GM18951 (cell line): Measurements from ENCODE around the gene NLRP3.

Source experiments
- POLR2A ChIP-seq: IDR thresholded peaks from 4 replicates; pipeline ENCODE4 v1.6.1; 2011; ENCODE audit warnings: mild to moderate bottlenecking; ENCODE audit not compliant: insufficient read length, insufficient read depth; ENCODE audit errors: extremely low read depth
- in situ Hi-C: fragments of 300-500 bp; cut with MboI; formaldehyde crosslinking; loops from one replicate; pipeline ENCODE4 v1.12.0; 2022; ENCODE audit warnings: low sequenced_read_pairs, mixed read lengths, inconsistent platforms; ENCODE audit not compliant: unreplicated experiment

Gene NLRP3

GRCh38 chr1:247378334-247379073, 37.5 kb upstream of the NLRP3 start:
- no peak for TF ChIP-seq POLR2A
- in situ Hi-C loops = loop anchor here (25.0 kb wide), 1 partner anchor 209 kb away; the partner anchor contains the start of gene OR2G2

DNA sequence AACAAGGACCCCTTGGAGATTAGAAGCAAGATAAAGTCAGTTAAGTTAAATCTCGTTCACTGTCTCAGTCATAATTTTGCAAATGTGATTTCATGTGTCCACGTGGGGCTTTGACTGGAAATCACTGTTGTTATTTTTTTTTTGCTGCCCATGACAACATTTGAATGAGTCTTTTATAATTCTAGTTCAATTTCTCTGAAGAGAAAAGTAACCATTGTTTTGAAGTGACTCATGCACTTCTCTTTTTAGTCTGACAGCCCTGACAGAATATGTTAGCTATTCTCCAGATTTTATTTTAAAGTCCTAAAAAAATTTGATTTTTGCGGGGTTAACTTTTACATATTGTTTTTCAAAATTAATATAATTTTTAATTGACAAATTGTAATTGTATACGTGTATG, 30.7 kb upstream of the NLRP3 start:
- in situ Hi-C loops = loop anchor here (25.0 kb wide), 1 partner anchor 202 kb away; the partner anchor contains the start of gene OR2G2
- no peak for TF ChIP-seq POLR2A

GRCh38 chr1:247386217-247386616, 29.8 kb upstream of the NLRP3 start:
- no peak for TF ChIP-seq POLR2A
- in situ Hi-C loops = loop anchor here (25.0 kb wide), 1 partner anchor 201 kb away; the partner anchor contains the start of gene OR2G2

DNA sequence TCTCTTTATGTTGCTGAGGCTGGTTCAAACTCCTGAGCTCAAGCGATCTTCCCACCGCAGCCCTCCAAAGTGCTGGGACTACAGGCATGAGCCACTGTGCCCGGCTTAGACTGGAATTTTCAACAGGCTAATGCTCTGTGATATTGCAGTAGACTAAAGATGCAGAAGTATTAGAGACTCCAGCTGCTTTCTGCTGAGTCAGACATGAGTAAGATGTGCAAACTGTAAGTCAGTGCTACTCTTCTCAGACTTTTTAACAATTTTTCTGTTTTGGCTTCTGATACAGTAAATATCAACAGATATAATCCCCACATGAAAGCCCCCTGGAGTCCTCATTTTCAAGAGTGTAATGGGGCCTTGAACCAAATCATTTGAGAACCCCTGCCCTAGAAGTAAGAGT, 29.3 kb upstream of the NLRP3 start:
- in situ Hi-C loops = loop anchor here (25.0 kb wide), 1 partner anchor 201 kb away; the partner anchor contains the start of gene OR2G2
- no peak for TF ChIP-seq POLR2A

DNA sequence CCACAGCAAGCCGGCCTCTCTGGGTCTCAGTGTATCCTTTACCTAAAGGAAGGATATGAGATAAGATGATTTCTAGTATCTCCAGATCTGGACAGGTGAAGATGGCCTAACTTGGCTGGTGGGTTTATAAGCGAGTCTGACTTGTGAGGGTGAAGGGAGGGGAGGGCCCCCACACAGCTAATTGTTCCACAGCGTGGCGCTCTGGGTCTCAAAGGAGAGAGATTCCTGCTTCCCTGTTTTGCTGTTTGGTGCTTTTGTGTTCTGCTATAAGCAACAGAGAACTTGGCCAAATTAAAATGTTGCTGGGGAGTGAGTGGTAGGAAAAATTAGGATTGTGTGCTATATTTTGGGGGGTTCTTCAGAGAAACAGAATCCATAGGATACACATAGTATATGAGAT, 28.9 kb upstream of the NLRP3 start:
- no peak for TF ChIP-seq POLR2A
- in situ Hi-C loops = loop anchor here (25.0 kb wide), 1 partner anchor 200 kb away; the partner anchor contains the start of gene OR2G2

DNA sequence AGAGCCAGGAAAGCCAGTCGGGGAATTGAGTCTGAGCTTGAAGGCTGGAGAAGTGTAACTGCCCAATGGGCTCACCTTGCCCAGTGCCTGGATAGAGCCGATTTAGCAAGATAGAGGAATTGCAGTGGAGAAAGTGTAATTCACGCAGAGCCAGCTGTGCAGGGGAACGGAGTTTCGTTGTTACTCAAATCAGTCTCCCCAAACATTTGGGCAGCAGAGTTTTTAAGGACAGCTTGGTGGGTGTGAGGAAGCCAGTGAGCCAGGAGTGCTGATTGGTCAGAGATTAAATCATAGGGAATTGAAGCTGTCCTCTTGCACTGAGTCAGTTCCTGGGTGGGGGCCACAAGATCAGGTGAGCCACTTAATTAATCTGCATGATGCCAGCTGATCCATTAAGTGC, 28.4 kb upstream of the NLRP3 start:
- in situ Hi-C loops = loop anchor here (25.0 kb wide), 1 partner anchor 200 kb away; the partner anchor contains the start of gene OR2G2
- TF ChIP-seq POLR2A = no peak

GRCh38 chr1:247390116-247390791, 25.7 kb upstream of the NLRP3 start:
- TF ChIP-seq POLR2A = no peak
- in situ Hi-C loops = loop anchor here (25.0 kb wide), 1 partner anchor 197 kb away; the partner anchor contains the start of gene OR2G2

DNA sequence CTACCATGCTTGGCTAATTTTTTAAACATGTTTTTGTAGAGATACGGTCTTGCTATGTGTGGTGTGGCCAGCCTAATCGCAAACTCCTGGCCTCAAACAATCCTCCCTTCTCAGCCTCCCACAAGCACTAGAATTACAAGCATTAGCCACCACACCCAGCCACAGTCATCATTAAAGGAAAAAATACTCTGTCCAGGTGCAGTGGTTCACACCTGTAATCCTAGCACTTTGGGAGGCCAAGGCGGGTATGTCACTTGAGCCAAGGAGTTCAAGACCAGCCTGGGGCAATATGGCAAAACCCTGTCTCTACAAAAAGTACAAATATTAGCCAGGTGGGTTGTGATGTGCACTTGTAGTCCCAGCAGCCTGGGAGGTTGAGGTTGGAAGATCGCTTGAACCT, 25.0 kb upstream of the NLRP3 start:
- no peak for TF ChIP-seq POLR2A
- in situ Hi-C loops = loop anchor here (25.0 kb wide), 1 partner anchor 196 kb away; the partner anchor contains the start of gene OR2G2

DNA sequence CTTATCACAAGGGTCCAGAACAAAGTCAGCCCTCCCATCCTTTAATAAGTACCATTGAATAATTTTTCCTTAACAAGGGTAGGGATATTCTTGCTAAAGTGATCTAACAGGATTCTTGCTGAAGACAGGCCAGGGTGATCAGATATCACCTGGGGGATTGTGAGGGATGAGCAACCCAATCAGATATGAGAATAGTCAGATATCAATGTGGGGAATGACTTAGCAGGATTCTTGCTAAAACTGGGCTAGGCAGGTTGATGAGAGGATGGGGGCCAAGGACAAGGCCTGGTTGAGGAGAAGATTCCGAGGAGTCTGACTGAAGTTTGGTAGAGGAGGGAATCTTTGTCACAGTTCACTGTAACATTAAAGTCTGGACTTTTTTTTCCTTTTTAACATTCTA, 23.9 kb upstream of the NLRP3 start:
- in situ Hi-C loops = loop anchor here (25.0 kb wide), 1 partner anchor 195 kb away; the partner anchor contains the start of gene OR2G2

DNA sequence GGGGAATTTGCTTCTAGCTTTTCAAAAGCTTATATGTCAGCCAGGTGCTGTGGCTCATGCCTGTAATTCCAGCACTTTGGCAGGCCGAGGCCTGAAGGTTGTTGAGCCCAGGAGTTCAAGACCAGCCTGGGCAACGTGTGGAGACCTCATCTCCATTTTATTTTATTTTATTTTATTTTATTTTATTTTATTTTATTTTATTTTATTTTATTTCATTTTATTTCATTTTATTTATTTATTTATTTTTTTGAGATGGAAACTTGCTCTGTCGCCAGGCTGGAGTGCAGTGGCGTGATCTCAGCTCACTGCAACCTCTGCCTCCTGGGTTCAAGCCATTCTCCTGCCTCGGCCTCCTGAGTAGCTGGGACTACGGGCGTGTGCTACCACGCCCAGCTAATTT, 20.9 kb upstream of the NLRP3 start:
- in situ Hi-C loops = loop anchor here (25.0 kb wide), 1 partner anchor 192 kb away; the partner anchor contains the start of gene OR2G2

More for the DNA sequence above, 23.9 kb upstream of the NLRP3 start:
- no peak for TF ChIP-seq POLR2A

DNA sequence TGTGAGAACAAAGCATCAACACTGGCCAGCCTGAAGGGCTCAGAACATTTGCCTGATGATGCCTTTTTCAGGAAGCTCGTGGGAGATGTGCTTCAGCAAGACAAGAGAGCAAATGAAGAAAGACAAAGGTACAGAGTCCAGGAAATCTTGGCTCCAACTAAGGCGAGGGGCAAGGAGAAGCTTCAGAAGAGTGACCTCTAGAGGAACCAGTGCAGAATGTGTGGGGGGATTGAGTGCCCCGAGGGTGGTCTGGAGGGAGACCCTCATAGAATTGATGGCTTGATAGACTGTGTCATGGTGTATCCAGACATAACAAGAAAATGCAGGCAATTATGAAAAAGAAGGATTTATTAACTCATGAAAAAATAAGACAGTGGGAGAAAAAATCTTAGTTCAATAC, 15.3 kb upstream of the NLRP3 start:
- TF ChIP-seq POLR2A = no peak
- in situ Hi-C loops = no loop called here

DNA sequence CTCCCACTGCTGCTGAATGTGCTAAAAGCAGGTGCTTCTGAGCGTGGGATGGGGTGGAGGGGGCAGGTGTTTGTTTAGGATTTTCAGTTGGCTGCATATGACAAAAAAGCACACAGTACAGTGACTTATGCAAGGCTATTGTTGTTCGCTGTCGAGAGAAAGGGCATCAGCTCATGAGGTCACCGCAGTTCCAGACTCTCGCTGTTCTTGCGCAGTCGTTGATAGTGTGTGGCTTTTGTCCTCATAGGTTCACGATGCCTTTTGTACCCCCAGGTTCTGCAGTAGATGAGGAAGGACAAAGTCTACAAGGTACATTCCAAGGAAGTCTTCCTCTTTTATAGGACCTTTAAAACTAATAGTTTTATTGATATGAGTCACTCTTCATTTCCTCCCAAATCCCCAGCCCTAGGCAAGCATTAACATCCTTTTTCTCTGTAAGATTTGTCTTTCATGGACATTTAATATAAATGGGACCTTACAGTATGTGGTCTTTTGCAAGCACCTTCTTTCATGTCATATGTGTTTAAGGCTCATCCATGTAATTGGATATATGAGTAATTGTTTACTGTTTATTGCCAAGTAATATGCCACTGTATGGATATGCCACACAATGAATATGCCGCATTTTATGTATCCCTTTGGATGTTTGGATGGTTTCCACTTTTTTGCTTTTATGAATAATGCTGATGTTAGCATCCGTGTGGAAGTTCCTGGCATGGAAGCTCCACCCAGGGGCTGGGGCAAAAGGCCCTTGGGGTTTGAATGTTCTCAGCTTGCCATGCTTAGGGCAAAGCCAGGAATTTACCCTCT, 14.5 kb upstream of the NLRP3 start:
- in situ Hi-C loops = no loop called here
- TF ChIP-seq POLR2A = no peak
